ENCODE data around the gene PARD3. TPM values are rescaled to one million over a fixed set of nuclear protein-coding genes. Genes with fewer than 3 reads are reported as not detected.

Gene PARD3
- total RNA-seq, 2 donors from 2014 or later: 59.6 to 74.6 TPM

DNA sequence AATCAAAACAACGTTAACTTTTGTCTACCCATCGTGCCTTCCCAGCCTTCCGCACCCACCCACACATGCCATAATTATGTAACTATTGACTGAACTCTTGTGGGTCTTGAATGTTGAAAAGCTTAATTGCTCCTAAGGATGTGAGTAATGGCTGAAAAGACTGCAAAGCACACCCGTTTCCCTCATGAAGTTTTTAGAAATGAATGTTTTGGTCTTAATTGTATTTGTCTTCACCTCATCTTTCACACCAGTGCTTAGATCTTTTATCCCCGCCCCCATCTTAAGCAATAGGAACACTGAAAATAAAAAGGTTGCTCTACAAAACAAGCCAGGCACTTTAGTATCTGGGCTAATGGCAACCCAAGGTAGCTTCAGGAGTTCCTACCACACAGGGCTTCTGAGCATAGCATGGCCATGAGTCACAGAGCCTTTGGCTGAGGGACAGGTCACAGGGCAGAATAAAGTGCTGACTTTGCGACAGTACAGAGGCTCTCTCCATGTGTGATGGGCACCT is 690.5 kb downstream of the PARD3 start:
- no peaks in the 10 kb centered on the region for H3K27me3 ChIP-seq (ENCODE audit: control insufficient read depth, insufficient read depth, low read length, poor library complexity, severe bottlenecking)
- TF ChIP-seq, protein P1, sequence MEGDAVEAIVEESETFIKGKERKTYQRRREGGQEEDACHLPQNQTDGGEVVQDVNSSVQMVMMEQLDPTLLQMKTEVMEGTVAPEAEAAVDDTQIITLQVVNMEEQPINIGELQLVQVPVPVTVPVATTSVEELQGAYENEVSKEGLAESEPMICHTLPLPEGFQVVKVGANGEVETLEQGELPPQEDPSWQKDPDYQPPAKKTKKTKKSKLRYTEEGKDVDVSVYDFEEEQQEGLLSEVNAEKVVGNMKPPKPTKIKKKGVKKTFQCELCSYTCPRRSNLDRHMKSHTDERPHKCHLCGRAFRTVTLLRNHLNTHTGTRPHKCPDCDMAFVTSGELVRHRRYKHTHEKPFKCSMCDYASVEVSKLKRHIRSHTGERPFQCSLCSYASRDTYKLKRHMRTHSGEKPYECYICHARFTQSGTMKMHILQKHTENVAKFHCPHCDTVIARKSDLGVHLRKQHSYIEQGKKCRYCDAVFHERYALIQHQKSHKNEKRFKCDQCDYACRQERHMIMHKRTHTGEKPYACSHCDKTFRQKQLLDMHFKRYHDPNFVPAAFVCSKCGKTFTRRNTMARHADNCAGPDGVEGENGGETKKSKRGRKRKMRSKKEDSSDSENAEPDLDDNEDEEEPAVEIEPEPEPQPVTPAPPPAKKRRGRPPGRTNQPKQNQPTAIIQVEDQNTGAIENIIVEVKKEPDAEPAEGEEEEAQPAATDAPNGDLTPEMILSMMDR (conservative IDR thresholded peaks at IDR 0.05): no peak
- WGBS, 2 experiments (ENCODE audit: insufficient coverage in 1 of 2, insufficient read length in 1 of 2): 99 to 100% methylated on average over 2 to 5 of the region's 6 CpGs
- H3K9me3 ChIP-seq (ENCODE audit: control insufficient read depth, low read length): no peaks in the 10 kb centered on the region
- peaks cover 9% of the 10 kb centered on the region for H3K36me3 ChIP-seq (ENCODE audit: control insufficient read depth, insufficient read depth, low read length)
- H3K9ac ChIP-seq (ENCODE audit: extremely low read depth, low read length, poor library complexity, severe bottlenecking): no peak overlapping the region
- Mint-ChIP-seq H3K4me3 (no peak overlapping the region), H3K4me1 (peaks cover 41% of the 10 kb centered on the region), H3K27me3 (ENCODE audit: insufficient read depth) (no peaks in the 10 kb centered on the region), H3K9me3 (no peaks in the 10 kb centered on the region), H3K36me3 (ENCODE audit: low read depth) (peaks cover 10% of the 10 kb centered on the region), H3K27ac (no peak overlapping the region)
- H3K4me3 ChIP-seq (ENCODE audit: low read length): no peak overlapping the region
- peaks cover 22% of the 10 kb centered on the region for H3K4me1 ChIP-seq (ENCODE audit: control insufficient read depth, insufficient read depth, low read length)
- H3K27ac ChIP-seq (ENCODE audit: low read depth, low read length): no peak overlapping the region
- peak; percentile 69 for DNase-seq

DNA sequence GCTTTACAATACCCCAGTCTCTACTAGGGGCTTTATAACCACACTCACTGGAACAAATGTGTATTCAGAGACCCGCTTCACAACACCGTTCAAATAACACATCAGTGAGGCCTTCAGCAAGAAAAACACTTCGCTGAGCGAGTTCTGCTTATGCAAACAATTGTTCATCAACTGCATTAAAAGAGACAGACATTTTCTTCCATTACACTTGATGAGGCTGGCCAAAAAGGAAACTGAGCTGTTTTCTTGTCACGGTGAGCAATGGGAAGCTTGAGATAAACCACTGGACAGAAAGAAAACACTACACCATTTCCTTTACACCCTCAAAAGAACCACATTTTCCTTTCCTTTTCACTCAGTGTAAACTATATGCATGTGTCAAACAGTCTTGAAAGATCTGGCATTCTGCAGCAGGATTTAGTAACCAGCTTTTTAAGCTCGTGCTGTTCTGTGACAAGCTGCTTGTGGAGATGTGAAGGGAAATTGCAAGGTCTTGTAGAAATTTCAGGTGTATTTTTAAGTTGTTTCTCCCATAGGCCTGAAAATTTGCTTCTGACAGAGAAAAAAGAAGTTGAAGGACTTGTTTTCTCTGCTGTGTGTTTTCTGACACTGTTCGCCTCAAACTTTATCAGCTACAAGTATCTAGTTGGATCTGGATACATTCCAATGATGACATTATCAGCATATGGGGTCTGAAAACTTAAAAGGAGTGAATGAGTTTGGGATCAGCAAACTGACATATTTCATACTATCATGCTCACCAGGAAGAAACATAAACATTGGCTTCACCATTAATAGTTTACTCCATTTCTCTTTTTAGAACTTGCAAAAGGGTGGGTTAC is 693.1 kb downstream of the PARD3 start:
- H3K27ac Mint-ChIP-seq: peak overlapping the region; percentile 56
- TF ChIP-seq, protein P1 (conservative IDR thresholded peaks at IDR 0.05): no peak
- H3K4me3 ChIP-seq (ENCODE audit: low read length): no peak overlapping the region
- H3K9ac ChIP-seq (ENCODE audit: extremely low read depth, low read length, poor library complexity, severe bottlenecking): no peak overlapping the region
- H3K4me1 Mint-ChIP-seq: peaks cover 40% of the 10 kb centered on the region
- no peaks in the 10 kb centered on the region for H3K9me3 ChIP-seq (ENCODE audit: control insufficient read depth, low read length)
- H3K27ac ChIP-seq (ENCODE audit: low read depth, low read length): no peak overlapping the region
- no peaks in the 10 kb centered on the region for H3K27me3 Mint-ChIP-seq (ENCODE audit: insufficient read depth)
- H3K4me3 Mint-ChIP-seq: no peak overlapping the region
- DNase-seq: no peak
- H3K9me3 Mint-ChIP-seq: no peaks in the 10 kb centered on the region
- H3K27me3 ChIP-seq (ENCODE audit: control insufficient read depth, insufficient read depth, low read length, poor library complexity, severe bottlenecking): no peaks in the 10 kb centered on the region
- peaks cover 22% of the 10 kb centered on the region for H3K4me1 ChIP-seq (ENCODE audit: control insufficient read depth, insufficient read depth, low read length)
- peaks cover 11% of the 10 kb centered on the region for H3K36me3 Mint-ChIP-seq (ENCODE audit: low read depth)
- peaks cover 7% of the 10 kb centered on the region for H3K36me3 ChIP-seq (ENCODE audit: control insufficient read depth, insufficient read depth, low read length)
- 87 to 90% methylated on average over 7 of the region's 7 CpGs for WGBS, 2 experiments (ENCODE audit: insufficient coverage in 1 of 2, insufficient read length in 1 of 2)

DNA sequence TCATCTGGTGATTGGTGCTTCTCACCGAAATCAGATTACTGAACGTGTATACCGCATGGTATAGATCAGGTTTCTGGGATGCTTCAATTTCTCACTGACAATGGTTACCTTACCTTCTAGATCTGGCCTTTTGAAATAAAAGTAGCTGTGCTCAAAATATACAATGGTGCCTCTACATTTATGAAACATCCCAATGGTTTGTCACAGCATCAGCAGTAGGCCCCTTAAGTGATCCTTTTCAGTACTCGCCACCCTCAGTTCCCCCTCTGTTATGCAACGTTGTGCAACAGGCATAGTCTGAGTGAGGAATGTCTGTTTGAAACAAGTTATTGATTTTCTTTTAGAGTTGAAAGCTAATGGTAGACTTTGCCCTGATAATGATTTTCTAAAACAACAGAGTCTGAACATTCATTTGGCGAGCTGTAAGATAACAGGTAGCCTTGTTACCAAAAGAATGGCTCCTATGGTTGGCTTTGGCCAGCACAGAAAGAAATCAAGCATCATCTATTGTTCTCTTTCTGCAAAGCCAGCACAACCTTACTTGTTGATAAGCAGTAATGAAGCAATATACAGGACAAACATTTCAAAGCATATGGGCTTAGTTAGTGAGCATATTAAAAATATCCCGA is 693.9 kb downstream of the PARD3 start:
- no peak overlapping the region for H3K4me3 Mint-ChIP-seq
- peaks cover 13% of the 10 kb centered on the region for H3K36me3 Mint-ChIP-seq (ENCODE audit: low read depth)
- no peak overlapping the region for H3K27ac ChIP-seq (ENCODE audit: low read depth, low read length)
- H3K27me3 ChIP-seq (ENCODE audit: control insufficient read depth, insufficient read depth, low read length, poor library complexity, severe bottlenecking): no peaks in the 10 kb centered on the region
- no peaks in the 10 kb centered on the region for H3K9me3 Mint-ChIP-seq
- H3K27me3 Mint-ChIP-seq (ENCODE audit: insufficient read depth): no peaks in the 10 kb centered on the region
- no peak for DNase-seq
- H3K36me3 ChIP-seq (ENCODE audit: control insufficient read depth, insufficient read depth, low read length): peaks cover 7% of the 10 kb centered on the region
- no peaks in the 10 kb centered on the region for H3K9me3 ChIP-seq (ENCODE audit: control insufficient read depth, low read length)
- TF ChIP-seq, protein P1 (conservative IDR thresholded peaks at IDR 0.05): no peak
- no peak overlapping the region for H3K27ac Mint-ChIP-seq
- H3K9ac ChIP-seq (ENCODE audit: extremely low read depth, low read length, poor library complexity, severe bottlenecking): no peak overlapping the region
- peaks cover 43% of the 10 kb centered on the region for H3K4me1 Mint-ChIP-seq
- WGBS, 2 experiments (ENCODE audit: insufficient coverage in 1 of 2, insufficient read length in 1 of 2): 86 to 91% methylated on average over 4 to 7 of the region's 7 CpGs
- H3K4me1 ChIP-seq (ENCODE audit: control insufficient read depth, insufficient read depth, low read length): peaks cover 22% of the 10 kb centered on the region
- H3K4me3 ChIP-seq (ENCODE audit: low read length): no peak overlapping the region

Data from endodermal cell (in vitro differentiated cells).